ENCODE results near the gene NPM3.

Gene NPM3

DNA sequence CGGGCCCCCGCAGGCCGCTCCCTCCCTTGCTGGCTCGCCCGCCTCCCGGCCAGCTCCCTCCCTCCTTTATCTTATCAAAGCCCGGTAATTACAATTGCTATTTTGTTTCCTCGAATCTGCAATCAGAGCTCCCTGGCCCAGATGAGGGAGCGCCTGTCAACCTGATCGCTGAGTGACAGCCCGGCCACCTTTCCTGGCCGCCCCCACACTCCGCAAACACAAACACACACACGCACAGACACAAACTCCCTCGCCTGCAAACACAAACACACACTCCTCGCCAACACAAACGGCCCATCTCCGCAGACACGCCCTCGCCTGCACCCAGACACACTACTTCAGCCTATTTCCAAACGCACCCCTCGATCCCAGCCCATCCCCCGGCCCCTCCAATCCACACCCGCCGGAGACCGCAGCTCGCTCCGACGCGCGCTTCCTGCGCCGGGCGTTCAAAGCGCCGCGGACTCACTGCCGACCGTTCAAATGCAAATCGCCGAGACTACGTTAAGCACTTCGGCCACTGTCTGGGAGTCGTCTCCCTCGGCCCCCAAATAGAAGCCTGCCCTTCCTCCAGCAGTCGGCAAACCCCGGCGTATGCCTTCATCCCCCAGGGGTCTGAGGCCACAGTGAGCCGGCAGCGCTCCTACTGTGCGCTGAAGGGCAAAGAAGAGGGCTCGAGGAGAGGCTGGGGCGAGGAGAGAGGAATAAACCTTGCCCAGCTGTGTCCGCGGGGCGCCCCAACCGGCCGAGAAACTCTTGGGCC lies 4.3 kb downstream of the NPM3 start:
- H3K4me3 ChIP-seq (ENCODE audit: low read length), result peak overlapping the region; percentile 37
- peak; percentile 54 for DNase-seq (ENCODE audit: low read depth)
- TF ChIP-seq, protein P1, sequence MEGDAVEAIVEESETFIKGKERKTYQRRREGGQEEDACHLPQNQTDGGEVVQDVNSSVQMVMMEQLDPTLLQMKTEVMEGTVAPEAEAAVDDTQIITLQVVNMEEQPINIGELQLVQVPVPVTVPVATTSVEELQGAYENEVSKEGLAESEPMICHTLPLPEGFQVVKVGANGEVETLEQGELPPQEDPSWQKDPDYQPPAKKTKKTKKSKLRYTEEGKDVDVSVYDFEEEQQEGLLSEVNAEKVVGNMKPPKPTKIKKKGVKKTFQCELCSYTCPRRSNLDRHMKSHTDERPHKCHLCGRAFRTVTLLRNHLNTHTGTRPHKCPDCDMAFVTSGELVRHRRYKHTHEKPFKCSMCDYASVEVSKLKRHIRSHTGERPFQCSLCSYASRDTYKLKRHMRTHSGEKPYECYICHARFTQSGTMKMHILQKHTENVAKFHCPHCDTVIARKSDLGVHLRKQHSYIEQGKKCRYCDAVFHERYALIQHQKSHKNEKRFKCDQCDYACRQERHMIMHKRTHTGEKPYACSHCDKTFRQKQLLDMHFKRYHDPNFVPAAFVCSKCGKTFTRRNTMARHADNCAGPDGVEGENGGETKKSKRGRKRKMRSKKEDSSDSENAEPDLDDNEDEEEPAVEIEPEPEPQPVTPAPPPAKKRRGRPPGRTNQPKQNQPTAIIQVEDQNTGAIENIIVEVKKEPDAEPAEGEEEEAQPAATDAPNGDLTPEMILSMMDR (IDR thresholded peaks at IDR 0.05; ENCODE audit: insufficient read depth, low read depth, low read length, missing control alignments), result no peak

DNA sequence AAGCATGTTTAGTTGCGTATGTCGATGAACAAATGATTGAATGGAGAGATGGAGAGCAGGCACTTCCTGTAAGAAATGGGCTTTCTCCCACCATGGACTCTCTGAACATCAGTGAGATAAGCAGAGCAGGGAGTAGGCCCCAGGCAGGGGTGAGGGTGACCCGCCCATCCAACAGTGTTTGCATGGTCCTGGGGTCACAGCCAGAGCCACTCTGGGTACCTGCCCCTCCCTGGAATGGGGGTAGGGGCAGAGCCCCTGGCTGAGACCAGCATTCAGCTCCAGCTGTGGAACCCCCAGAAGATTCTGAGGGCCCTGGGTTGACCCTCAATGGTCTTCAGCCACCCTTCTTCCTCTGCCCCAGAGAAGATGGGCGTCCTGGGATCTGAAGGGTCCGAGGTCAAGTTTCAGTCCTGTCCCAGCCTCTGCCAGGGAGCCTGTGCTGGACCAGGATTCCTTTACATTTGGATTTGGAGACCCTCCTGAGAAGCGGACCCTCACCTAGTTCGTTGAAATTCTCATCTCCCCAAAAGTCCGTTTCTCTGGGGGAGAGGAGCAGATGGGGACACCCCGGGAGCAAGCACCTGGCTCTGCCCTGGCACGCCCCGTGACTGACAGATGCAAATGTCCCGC lies 5.0 kb downstream of the NPM3 start:
- no peak overlapping the region for H3K4me3 ChIP-seq (ENCODE audit: low read length)
- no peak for DNase-seq (ENCODE audit: low read depth)
- TF ChIP-seq, protein P1 (IDR thresholded peaks at IDR 0.05; ENCODE audit: insufficient read depth, low read depth, low read length, missing control alignments), result no peak

DNA sequence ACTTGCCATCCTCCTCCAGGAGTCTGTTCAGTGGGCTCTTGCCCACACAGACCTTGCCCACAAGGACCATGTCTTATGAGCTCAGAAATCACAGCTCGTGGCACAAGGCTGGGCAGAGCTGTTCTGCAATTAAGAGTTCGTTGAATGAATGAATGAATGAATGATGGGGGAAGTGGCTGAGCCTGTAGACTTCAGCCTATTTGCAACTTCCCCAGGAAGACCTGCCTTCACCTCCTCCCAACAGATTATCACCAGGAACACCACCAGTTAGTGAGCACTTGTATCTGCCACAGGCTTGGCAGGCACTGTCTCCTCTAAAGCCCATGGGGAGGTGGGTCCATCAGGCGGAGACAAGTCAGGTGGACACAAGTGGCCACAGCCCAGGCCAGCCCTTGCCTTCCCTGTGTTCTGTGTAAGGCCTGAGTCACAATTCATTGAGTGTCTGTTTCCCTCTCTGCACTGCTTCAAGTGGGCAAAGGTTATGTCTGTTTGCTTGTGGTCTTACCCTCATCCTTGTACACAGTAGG lies 5.6 kb downstream of the NPM3 start:
- H3K4me3 ChIP-seq (ENCODE audit: low read length), result no peak overlapping the region
- DNase-seq (ENCODE audit: low read depth), result no peak
- TF ChIP-seq, protein P1 (IDR thresholded peaks at IDR 0.05; ENCODE audit: insufficient read depth, low read depth, low read length, missing control alignments), result no peak

DNA sequence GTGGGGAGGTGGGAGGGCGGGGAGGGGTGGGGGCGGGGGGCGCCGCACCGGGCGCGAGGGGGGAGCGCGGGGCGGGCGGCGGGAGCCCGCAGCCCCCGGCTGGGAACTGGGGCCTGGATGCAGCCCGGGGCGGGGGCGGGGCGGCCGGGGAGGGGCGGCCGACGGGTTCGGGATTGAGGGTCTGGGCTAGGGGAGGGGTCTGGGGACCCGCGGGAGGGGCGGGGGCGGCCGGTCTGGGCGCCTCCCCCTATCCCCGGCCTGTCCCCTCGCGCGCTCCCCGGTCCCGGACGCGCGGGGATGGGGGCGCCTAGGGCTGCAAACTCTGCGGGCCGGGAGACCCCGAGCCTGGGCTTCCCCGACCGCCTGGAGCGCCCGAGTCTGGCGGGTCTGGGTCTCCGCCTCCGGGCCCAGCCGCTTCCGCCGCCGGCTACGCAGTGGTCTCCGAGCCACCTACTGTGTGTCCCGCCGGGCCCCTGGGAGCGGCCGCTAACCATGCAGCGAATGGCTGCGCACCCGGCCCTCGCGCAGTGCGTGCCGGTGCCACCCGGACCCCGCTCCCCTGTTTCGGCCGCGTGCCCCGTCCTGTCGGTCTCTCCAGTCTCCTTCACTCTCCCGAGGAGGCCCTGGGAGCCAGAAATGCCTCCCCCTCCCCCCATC lies 7.0 kb downstream of the NPM3 start:
- TF ChIP-seq, protein P1 (IDR thresholded peaks at IDR 0.05; ENCODE audit: insufficient read depth, low read depth, low read length, missing control alignments), result no peak
- H3K4me3 ChIP-seq (ENCODE audit: low read length), result no peak overlapping the region
- no peak for DNase-seq (ENCODE audit: low read depth)

DNA sequence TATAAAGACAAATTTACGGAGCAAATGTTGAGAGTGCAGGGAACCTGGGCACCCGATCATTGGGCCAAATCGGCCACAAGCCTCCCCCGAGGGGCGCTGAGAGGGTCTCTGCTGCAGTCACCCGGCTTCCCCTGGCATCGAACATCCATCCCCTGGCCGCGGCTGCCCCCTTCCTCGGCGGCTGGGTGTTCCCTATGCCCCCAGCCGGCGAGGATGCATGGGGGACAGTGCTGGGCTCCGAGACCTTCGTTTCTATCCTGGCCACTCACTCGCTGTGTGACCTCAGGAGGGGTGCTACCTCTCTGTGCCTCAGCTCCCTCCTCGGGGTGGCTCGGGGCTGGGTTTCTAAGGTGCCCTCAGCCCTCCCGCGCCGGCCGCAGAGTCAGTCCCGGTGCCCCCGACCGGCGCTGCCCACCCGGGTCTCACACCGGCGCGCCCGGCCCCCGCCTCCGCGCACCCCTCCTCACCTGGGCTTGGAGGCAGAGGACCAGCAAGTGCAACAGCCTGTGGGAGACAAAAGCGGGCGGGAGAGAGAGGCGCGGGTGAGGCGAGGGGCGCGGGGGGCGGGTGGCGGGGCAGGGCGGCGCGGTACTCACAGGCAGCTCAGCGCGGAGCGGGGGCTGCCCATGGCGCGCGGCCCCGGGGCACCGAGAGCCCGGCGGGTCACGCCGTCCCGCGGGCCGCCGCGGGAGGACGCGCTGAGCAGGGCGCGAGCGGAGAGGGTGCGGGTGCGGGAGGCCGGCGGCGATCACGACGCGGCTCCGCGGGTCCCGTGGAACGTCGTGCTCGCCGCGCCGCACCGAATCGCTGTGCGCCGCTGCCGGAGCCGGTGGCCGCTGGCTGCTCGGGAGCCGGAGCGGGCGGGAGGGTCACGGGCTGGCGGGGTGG lies 7.7 kb downstream of the NPM3 start, which contains the start of gene FGF8:
Gene FGF8 (minus strand): TSS at position 842 of the 888 bp plus-strand sequence. CDS start 214 bp downstream, at position 628.
- no peak within 1 kb of the TSS for H3K4me3 ChIP-seq (ENCODE audit: low read length)
- TF ChIP-seq, protein P1 (IDR thresholded peaks at IDR 0.05; ENCODE audit: insufficient read depth, low read depth, low read length, missing control alignments), result no peak
- no peak for DNase-seq (ENCODE audit: low read depth)

DNA sequence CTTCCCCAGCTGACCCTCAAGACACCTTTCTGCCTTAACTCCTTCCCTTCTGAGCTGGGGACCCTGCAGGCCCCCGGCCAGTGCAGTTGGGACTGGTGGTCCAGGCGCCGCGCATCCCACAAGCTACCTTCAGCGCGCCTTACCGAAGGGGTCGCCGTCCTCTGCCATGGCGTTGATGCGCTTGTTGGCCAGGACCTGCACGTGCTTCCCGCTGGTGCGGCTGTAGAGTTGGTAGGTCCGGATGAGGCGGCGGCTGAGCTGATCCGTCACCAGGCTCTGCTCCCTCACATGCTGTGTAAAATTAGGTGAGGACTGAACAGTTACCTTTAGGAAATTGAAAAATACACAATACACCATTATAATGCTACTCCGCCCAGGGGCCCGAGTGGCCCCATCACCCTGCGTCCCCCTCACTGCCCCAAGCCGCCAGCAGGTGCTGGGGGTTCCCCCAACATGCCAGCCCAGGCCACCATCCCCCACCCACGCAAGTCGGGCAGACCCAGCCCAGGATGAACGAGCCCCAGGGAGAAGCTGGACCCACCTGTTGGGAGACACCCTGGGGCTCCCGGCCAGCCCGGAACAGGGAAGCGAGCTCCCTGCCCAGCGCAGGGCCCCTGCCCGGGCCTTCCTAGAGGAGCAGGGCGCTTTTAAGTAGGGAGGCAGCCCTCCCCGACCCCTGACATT lies 8.5 kb downstream of the NPM3 start:
- TF ChIP-seq, protein P1 (IDR thresholded peaks at IDR 0.05; ENCODE audit: insufficient read depth, low read depth, low read length, missing control alignments), result no peak
- no peak for DNase-seq (ENCODE audit: low read depth)
- H3K4me3 ChIP-seq (ENCODE audit: low read length), result no peak overlapping the region
